Measurements from ENCODE around the gene CFAP221.

The CFAP221 gene

GRCh38 chr2:119637371-119637770 lies 93.1 kb downstream of the CFAP221 start:
- no peak for DNase-seq
- Histone ChIP-seq H3K4me2 (ENCODE audit: low read length, poor library complexity, severe bottlenecking) (no peak overlapping the region), H3K4ac (ENCODE audit: low read depth in 1 of 2, low read length in 2 of 2) (no peak overlapping the region), H3K27ac (ENCODE audit: low read length, poor library complexity, severe bottlenecking) (no peak overlapping the region), H3K9ac (ENCODE audit: low read length) (no peak overlapping the region), H3K79me1 (replicated peaks; ENCODE audit: low read length, poor library complexity, severe bottlenecking) (no peaks in the 10 kb centered on the region), H3K18ac (ENCODE audit: low read depth in 1 of 2, low read length in 2 of 2) (no peak overlapping the region), H3K23ac (ENCODE audit: low read length in 2 of 2) (no peak overlapping the region), H2BK15ac (ENCODE audit: low read depth, poor library complexity, severe bottlenecking) (no peak overlapping the region), H3K14ac (ENCODE audit: low read length in 2 of 2) (no peak overlapping the region), H2BK12ac (ENCODE audit: low read length in 2 of 2) (no peak overlapping the region), H4K8ac (ENCODE audit: low read length) (no peak overlapping the region), H4K91ac (ENCODE audit: low read length) (no peak overlapping the region), H3K4me3 (ENCODE audit: insufficient read depth in 1 of 2, low read depth in 1 of 2, low read length in 2 of 2) (no peak overlapping the region), H3K4me1 (ENCODE audit: control insufficient read depth, insufficient read depth, low read depth, low read length) (peaks cover 5% of the 10 kb centered on the region), H2BK120ac (ENCODE audit: low read depth, low read length) (no peak overlapping the region), H3K36me3 (ENCODE audit: control insufficient read depth in 1 of 2, insufficient read depth in 2 of 2, low read depth in 1 of 2, low read length in 2 of 2) (no peaks in the 10 kb centered on the region), H2BK5ac (ENCODE audit: low read depth, low read length, poor library complexity, severe bottlenecking) (no peak overlapping the region), H2AFZ (ENCODE audit: low read depth, low read length) (no peak overlapping the region), H3K9me3 (ENCODE audit: control insufficient read depth, low read length) (no peaks in the 10 kb centered on the region), H2AK5ac (ENCODE audit: low read length, severe bottlenecking) (no peak overlapping the region), H3K27me3 (ENCODE audit: control insufficient read depth in 1 of 2, insufficient read depth in 1 of 2, low read length in 2 of 2) (peaks cover 4 to 25% of the 10 kb centered on the region in 2 experiments)
- 100% methylated on average over 3 of the region's 5 CpGs for WGBS

- H3K36me3 ChIP-seq (ENCODE audit: control insufficient read depth in 1 of 2, insufficient read depth in 2 of 2, low read depth in 1 of 2, low read length in 2 of 2): no peaks in the 10 kb centered on the region
- no peaks in the 10 kb centered on the region for H3K79me1 ChIP-seq (replicated peaks; ENCODE audit: low read length, poor library complexity, severe bottlenecking)
- no peak overlapping the region for H3K4ac ChIP-seq (ENCODE audit: low read depth in 1 of 2, low read length in 2 of 2)
- no peak overlapping the region for H3K4me3 ChIP-seq (ENCODE audit: insufficient read depth in 1 of 2, low read depth in 1 of 2, low read length in 2 of 2)
- peak overlapping the region in 1 of 2 experiments; percentile 40 for H3K23ac ChIP-seq (ENCODE audit: low read length in 2 of 2)
- no peak overlapping the region for H2BK5ac ChIP-seq (ENCODE audit: low read depth, low read length, poor library complexity, severe bottlenecking)
- H3K18ac ChIP-seq (ENCODE audit: low read depth in 1 of 2, low read length in 2 of 2): no peak overlapping the region
- H3K27ac ChIP-seq (ENCODE audit: low read length, poor library complexity, severe bottlenecking): no peak overlapping the region
- H2BK15ac ChIP-seq (ENCODE audit: low read depth, poor library complexity, severe bottlenecking): no peak overlapping the region
- H3K14ac ChIP-seq (ENCODE audit: low read length in 2 of 2): no peak overlapping the region
- peaks cover 4 to 25% of the 10 kb centered on the region in 2 experiments for H3K27me3 ChIP-seq (ENCODE audit: control insufficient read depth in 1 of 2, insufficient read depth in 1 of 2, low read length in 2 of 2)
- no peak for DNase-seq
- H2AFZ ChIP-seq (ENCODE audit: low read depth, low read length): no peak overlapping the region
- H4K8ac ChIP-seq (ENCODE audit: low read length): no peak overlapping the region
- H3K9ac ChIP-seq (ENCODE audit: low read length): no peak overlapping the region
- H2BK12ac ChIP-seq (ENCODE audit: low read length in 2 of 2): no peak overlapping the region
- no peak overlapping the region for H4K91ac ChIP-seq (ENCODE audit: low read length)
- no peak overlapping the region for H2AK5ac ChIP-seq (ENCODE audit: low read length, severe bottlenecking)
- no peak overlapping the region for H2BK120ac ChIP-seq (ENCODE audit: low read depth, low read length)
- WGBS: 80% methylated on average over 12 of the region's 12 CpGs
- H3K4me2 ChIP-seq (ENCODE audit: low read length, poor library complexity, severe bottlenecking): no peak overlapping the region
- H3K9me3 ChIP-seq (ENCODE audit: control insufficient read depth, low read length): no peaks in the 10 kb centered on the region
- peaks cover 5% of the 10 kb centered on the region for H3K4me1 ChIP-seq (ENCODE audit: control insufficient read depth, insufficient read depth, low read depth, low read length)
Measured at GRCh38 chr2:119638246-119638645, 94.0 kb downstream of the CFAP221 start.

GRCh38 chr2:119638685-119639554 lies 94.7 kb downstream of the CFAP221 start:
- Histone ChIP-seq H4K91ac (ENCODE audit: low read length) (no peak overlapping the region), H3K27ac (ENCODE audit: low read length, poor library complexity, severe bottlenecking) (no peak overlapping the region), H2BK120ac (ENCODE audit: low read depth, low read length) (no peak overlapping the region), H3K4me1 (ENCODE audit: control insufficient read depth, insufficient read depth, low read depth, low read length) (peaks cover 5% of the 10 kb centered on the region), H3K4ac (ENCODE audit: low read depth in 1 of 2, low read length in 2 of 2) (no peak overlapping the region), H3K23ac (ENCODE audit: low read length in 2 of 2) (peak overlapping the region in 1 of 2 experiments; percentile 40), H3K18ac (ENCODE audit: low read depth in 1 of 2, low read length in 2 of 2) (no peak overlapping the region), H3K9ac (ENCODE audit: low read length) (no peak overlapping the region), H2BK12ac (ENCODE audit: low read length in 2 of 2) (no peak overlapping the region), H3K36me3 (ENCODE audit: control insufficient read depth in 1 of 2, insufficient read depth in 2 of 2, low read depth in 1 of 2, low read length in 2 of 2) (no peaks in the 10 kb centered on the region), H2BK15ac (ENCODE audit: low read depth, poor library complexity, severe bottlenecking) (no peak overlapping the region), H3K14ac (ENCODE audit: low read length in 2 of 2) (no peak overlapping the region), H3K9me3 (ENCODE audit: control insufficient read depth, low read length) (no peaks in the 10 kb centered on the region), H2BK5ac (ENCODE audit: low read depth, low read length, poor library complexity, severe bottlenecking) (no peak overlapping the region), H3K4me3 (ENCODE audit: insufficient read depth in 1 of 2, low read depth in 1 of 2, low read length in 2 of 2) (no peak overlapping the region), H3K4me2 (ENCODE audit: low read length, poor library complexity, severe bottlenecking) (peak overlapping the region; percentile 26), H4K8ac (ENCODE audit: low read length) (no peak overlapping the region), H2AFZ (ENCODE audit: low read depth, low read length) (no peak overlapping the region), H3K27me3 (ENCODE audit: control insufficient read depth in 1 of 2, insufficient read depth in 1 of 2, low read length in 2 of 2) (peaks cover 4 to 25% of the 10 kb centered on the region in 2 experiments), H2AK5ac (ENCODE audit: low read length, severe bottlenecking) (no peak overlapping the region), H3K79me1 (replicated peaks; ENCODE audit: low read length, poor library complexity, severe bottlenecking) (no peaks in the 10 kb centered on the region)
- 37% methylated on average over 19 of the region's 19 CpGs for WGBS
- peak; percentile 9 for DNase-seq

- no peak overlapping the region for H2BK12ac ChIP-seq (ENCODE audit: low read length in 2 of 2)
- no peak overlapping the region for H4K8ac ChIP-seq (ENCODE audit: low read length)
- peaks cover 5% of the 10 kb centered on the region for H3K4me1 ChIP-seq (ENCODE audit: control insufficient read depth, insufficient read depth, low read depth, low read length)
- H3K9ac ChIP-seq (ENCODE audit: low read length): no peak overlapping the region
- no peak overlapping the region for H3K18ac ChIP-seq (ENCODE audit: low read depth in 1 of 2, low read length in 2 of 2)
- no peak overlapping the region for H2BK15ac ChIP-seq (ENCODE audit: low read depth, poor library complexity, severe bottlenecking)
- no peak overlapping the region for H3K4me3 ChIP-seq (ENCODE audit: insufficient read depth in 1 of 2, low read depth in 1 of 2, low read length in 2 of 2)
- peaks cover 4 to 25% of the 10 kb centered on the region in 2 experiments for H3K27me3 ChIP-seq (ENCODE audit: control insufficient read depth in 1 of 2, insufficient read depth in 1 of 2, low read length in 2 of 2)
- H2BK120ac ChIP-seq (ENCODE audit: low read depth, low read length): no peak overlapping the region
- H3K23ac ChIP-seq (ENCODE audit: low read length in 2 of 2): no peak overlapping the region
- no peak overlapping the region for H3K4me2 ChIP-seq (ENCODE audit: low read length, poor library complexity, severe bottlenecking)
- H3K9me3 ChIP-seq (ENCODE audit: control insufficient read depth, low read length): no peaks in the 10 kb centered on the region
- DNase-seq: peak; percentile 74
- no peaks in the 10 kb centered on the region for H3K36me3 ChIP-seq (ENCODE audit: control insufficient read depth in 1 of 2, insufficient read depth in 2 of 2, low read depth in 1 of 2, low read length in 2 of 2)
- no peak overlapping the region for H2BK5ac ChIP-seq (ENCODE audit: low read depth, low read length, poor library complexity, severe bottlenecking)
- no peak overlapping the region for H3K14ac ChIP-seq (ENCODE audit: low read length in 2 of 2)
- no peak overlapping the region for H4K91ac ChIP-seq (ENCODE audit: low read length)
- no peaks in the 10 kb centered on the region for H3K79me1 ChIP-seq (replicated peaks; ENCODE audit: low read length, poor library complexity, severe bottlenecking)
- no peak overlapping the region for H2AK5ac ChIP-seq (ENCODE audit: low read length, severe bottlenecking)
- H3K4ac ChIP-seq (ENCODE audit: low read depth in 1 of 2, low read length in 2 of 2): no peak overlapping the region
- H2AFZ ChIP-seq (ENCODE audit: low read depth, low read length): no peak overlapping the region
- no peak overlapping the region for H3K27ac ChIP-seq (ENCODE audit: low read length, poor library complexity, severe bottlenecking)
- 11% methylated on average over 15 of the region's 17 CpGs for WGBS
Measured at GRCh38 chr2:119641562-119642258, 97.5 kb downstream of the CFAP221 start.
